GM12801 (cell line): ENCODE data around the gene HIVEP2.

Experiments used
- CTCF ChIP-seq: IDR thresholded peaks from one replicate; pipeline ENCODE4 v1.5.1; 2011; ENCODE audit warnings: control low read depth; ENCODE audit not compliant: insufficient read length; ENCODE audit errors: extremely low read depth

Gene HIVEP2

GRCh38 chr6:142834853-142835252 lies 110.1 kb downstream of the HIVEP2 start:
- TF ChIP-seq CTCF = no peak

GRCh38 chr6:142833798-142834197 lies 111.2 kb downstream of the HIVEP2 start:
- TF ChIP-seq CTCF = no peak

- TF ChIP-seq CTCF = no peak
Measured at GRCh38 chr6:142833054-142833453, 111.9 kb downstream of the HIVEP2 start.

GRCh38 chr6:142830807-142831206 lies 114.2 kb downstream of the HIVEP2 start:
- no peak for TF ChIP-seq CTCF

GRCh38 chr6:142830116-142830710 lies 114.8 kb downstream of the HIVEP2 start:
- no peak for TF ChIP-seq CTCF

- no peak for TF ChIP-seq CTCF
Measured at GRCh38 chr6:142829556-142829955, 115.4 kb downstream of the HIVEP2 start.

- TF ChIP-seq CTCF = no peak
Measured at GRCh38 chr6:142827991-142828390, 117.0 kb downstream of the HIVEP2 start.
